ENCODE results near the gene SH3D19.

DNA sequence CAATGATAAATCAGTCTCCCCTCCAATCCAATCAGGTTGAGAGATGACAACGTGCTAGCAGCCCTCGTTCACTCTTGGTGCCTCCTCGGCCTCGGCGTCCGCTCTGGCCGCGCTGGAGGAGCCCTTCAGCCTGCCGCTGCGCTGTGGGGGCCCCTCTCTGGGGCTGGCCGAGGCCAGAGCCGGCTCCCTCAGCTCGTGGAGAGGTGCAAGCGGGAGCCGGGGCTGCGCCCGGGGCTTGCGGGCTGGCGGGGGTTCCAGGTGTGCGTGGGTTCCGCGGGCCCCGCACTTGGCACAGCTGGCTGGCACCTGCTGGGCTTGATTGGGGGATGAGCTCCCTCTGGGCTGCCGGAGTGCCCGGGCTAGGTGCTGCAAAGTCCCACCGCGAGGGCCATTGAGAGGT, 89.4 kb downstream of the SH3D19 start:
- no peak for TF ChIP-seq POLR2AphosphoS5 (IDR thresholded peaks at IDR 0.05)
- TF ChIP-seq POLR2A (IDR thresholded peaks at IDR 0.05): no peak
- no peak for TF ChIP-seq EP300 (IDR thresholded peaks at IDR 0.05)

Measured in gastroesophageal sphincter (tissue), 2 donors.